DOHH2 (cell line): ENCODE data around the gene LRR1.
A peak's percentile ranks its signal among the peaks of the same experiment; 100 is the strongest.

Source experiments
- H3F3A ChIP-seq: fragments of 200-600 bp; sonication (generic), shearing (Covaris generic); 2 replicates; pipeline ENCODE4 v1.6.0; 2016; ENCODE audit warnings: antibody characterized with exemption, mild to moderate bottlenecking; ENCODE audit not compliant: control insufficient read depth, insufficient read depth
- H3K27ac ChIP-seq: fragments of 200-600 bp; sonication (generic); 2 replicates; pipeline ENCODE4 v1.5.1; 2014; ENCODE audit warnings: low read depth, mild to moderate bottlenecking, low read length, moderate library complexity
- H3K27me3 ChIP-seq: fragments of 200-600 bp; sonication (generic); 2 replicates; pipeline ENCODE4 v1.6.1; 2014; ENCODE audit warnings: mild to moderate bottlenecking, low read length, mixed read lengths; ENCODE audit not compliant: control insufficient read depth
- H3K36me3 ChIP-seq: fragments of 200-600 bp; sonication (generic); 2 replicates; pipeline ENCODE4 v1.6.1; 2014; ENCODE audit warnings: mild to moderate bottlenecking, low read length, moderate library complexity, mixed read lengths; ENCODE audit not compliant: control insufficient read depth
- H3K4me1 ChIP-seq: fragments of 200-600 bp; sonication (generic); 2 replicates; pipeline ENCODE4 v1.6.1; 2014; ENCODE audit warnings: mild to moderate bottlenecking, low read length, mixed read lengths; ENCODE audit not compliant: control insufficient read depth
- H3K4me2 ChIP-seq: fragments of 200-600 bp; sonication (generic); 2 replicates; pipeline ENCODE4 v1.6.0; 2014; ENCODE audit warnings: mild to moderate bottlenecking, low read length, moderate library complexity
- H3K4me3 ChIP-seq: fragments of 200-600 bp; sonication (generic); 2 replicates; pipeline ENCODE4 v1.5.1; 2014; ENCODE audit warnings: mild to moderate bottlenecking, low read length, mixed read lengths
- H3K79me2 ChIP-seq: fragments of 200-600 bp; sonication (generic); 2 replicates; pipeline ENCODE4 v1.6.1; 2014; ENCODE audit warnings: mild to moderate bottlenecking, low read length, mixed read lengths; ENCODE audit not compliant: control insufficient read depth
- H3K9me2 ChIP-seq: fragments of 200-600 bp; sonication (generic); replicated peaks from 2 replicates; pipeline ENCODE4 v1.6.1; 2014; ENCODE audit warnings: mild to moderate bottlenecking, low read length, mixed read lengths; ENCODE audit not compliant: control insufficient read depth
- H3K9me3 ChIP-seq: fragments of 200-600 bp; sonication (generic); 2 replicates; pipeline ENCODE4 v1.6.1; 2014; ENCODE audit warnings: antibody characterized with exemption, low read length, mixed read lengths; ENCODE audit not compliant: control insufficient read depth, insufficient read depth
- H4K20me1 ChIP-seq: fragments of 200-600 bp; sonication (generic); 2 replicates; pipeline ENCODE4 v1.6.0; 2014; ENCODE audit warnings: low read depth, mild to moderate bottlenecking, antibody characterized with exemption, low read length, moderate library complexity; ENCODE audit not compliant: control insufficient read depth, insufficient read depth
- EZH2phosphoT487 ChIP-seq: fragments of 200-600 bp; sonication (generic); IDR thresholded peaks from 2 replicates; pipeline ENCODE4 v1.6.1; 2017; ENCODE audit warnings: borderline replicate concordance, mild to moderate bottlenecking, antibody characterized with exemption, low read length, moderate library complexity, mixed read lengths
- TF ChIP-seq, protein P1 (sequence below): fragments of 200-600 bp; sonication (generic); IDR thresholded peaks from one replicate; pipeline ENCODE4 v1.5.1; 2014; ENCODE audit warnings: antibody characterized with exemption, mild to moderate bottlenecking, low read depth, low read length; ENCODE audit not compliant: poor library complexity, severe bottlenecking

The LRR1 gene

DNA sequence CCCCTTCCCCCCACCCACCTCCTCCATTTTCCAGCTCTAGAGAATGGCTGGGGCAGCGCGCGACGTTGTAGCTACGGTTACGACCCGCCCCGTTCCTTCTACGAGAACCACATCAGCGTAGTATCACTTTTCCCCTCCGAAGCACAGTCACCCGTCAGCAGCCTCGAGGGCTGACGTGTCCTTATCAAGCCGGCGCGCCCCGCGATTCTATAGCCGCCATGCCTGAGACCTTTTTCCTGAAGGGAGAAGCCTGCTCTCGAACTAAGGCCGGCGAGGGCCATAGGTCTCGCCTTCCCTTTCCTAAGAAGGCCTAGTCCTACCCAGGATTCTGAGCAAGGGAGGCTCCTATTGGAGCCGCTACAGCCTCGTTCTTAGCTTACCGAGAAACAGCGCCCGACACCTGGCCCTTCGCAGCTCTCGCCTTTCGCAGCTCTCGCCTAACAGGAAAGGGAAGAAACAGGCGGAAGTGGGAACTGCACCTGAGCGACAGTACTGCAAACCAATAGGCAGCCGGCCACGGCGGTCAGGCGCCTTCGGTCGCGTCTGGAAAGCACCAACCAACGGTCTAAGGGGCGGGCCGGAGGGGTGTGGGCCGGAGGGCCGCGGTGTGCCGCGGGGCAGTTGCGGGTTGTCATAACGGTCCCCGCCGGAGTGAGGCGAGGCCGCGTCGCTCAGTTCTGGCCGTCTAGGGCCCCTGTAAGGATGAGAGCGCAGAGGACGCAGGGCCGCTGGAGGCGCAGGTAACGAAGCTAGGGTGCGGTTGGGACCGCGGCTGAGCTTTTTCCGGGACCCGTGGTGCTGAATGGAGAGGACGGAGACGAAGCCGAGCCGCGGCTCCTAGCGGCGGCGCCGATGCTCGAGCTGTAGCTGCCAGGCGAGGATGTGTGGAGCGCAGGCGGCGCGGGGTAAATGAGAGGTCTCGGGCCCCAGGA, 21.7 kb downstream of the LRR1 start, which contains the start of the genes MGAT2 and RPL36AL:
Gene MGAT2, plus strand, starts transcription at position 618 of the 932 bp plus-strand sequence. CDS start 470 bp downstream, outside the sequence.
Gene RPL36AL, minus strand, starts transcription at position 445 of the 932 bp plus-strand sequence. CDS start 1,522 bp downstream, outside the sequence.
- Histone ChIP-seq H3F3A (peaks cover 38% of the 10 kb centered on the region), H3K27me3 (no peaks in the 10 kb centered on the region), H3K27ac (peak within 1 kb of the TSS; percentile 86), H3K9me2 (no peaks in the 10 kb centered on the region), H3K4me1 (peaks cover 46% of the 10 kb centered on the region), H3K36me3 (peaks cover 89% of the 10 kb centered on the region), H3K79me2 (peaks cover 94% of the 10 kb centered on the region), H3K4me2 (peak within 1 kb of the TSS; percentile 85), H4K20me1 (peaks cover 31% of the 10 kb centered on the region; the same call in 1 of the 2 replicates), H3K9me3 (no peaks in the 10 kb centered on the region), H3K4me3 (peak within 1 kb of the TSS; percentile 94)
- no peak for TF ChIP-seq EZH2phosphoT487
- TF ChIP-seq, protein P1, sequence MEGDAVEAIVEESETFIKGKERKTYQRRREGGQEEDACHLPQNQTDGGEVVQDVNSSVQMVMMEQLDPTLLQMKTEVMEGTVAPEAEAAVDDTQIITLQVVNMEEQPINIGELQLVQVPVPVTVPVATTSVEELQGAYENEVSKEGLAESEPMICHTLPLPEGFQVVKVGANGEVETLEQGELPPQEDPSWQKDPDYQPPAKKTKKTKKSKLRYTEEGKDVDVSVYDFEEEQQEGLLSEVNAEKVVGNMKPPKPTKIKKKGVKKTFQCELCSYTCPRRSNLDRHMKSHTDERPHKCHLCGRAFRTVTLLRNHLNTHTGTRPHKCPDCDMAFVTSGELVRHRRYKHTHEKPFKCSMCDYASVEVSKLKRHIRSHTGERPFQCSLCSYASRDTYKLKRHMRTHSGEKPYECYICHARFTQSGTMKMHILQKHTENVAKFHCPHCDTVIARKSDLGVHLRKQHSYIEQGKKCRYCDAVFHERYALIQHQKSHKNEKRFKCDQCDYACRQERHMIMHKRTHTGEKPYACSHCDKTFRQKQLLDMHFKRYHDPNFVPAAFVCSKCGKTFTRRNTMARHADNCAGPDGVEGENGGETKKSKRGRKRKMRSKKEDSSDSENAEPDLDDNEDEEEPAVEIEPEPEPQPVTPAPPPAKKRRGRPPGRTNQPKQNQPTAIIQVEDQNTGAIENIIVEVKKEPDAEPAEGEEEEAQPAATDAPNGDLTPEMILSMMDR: no peak

DNA sequence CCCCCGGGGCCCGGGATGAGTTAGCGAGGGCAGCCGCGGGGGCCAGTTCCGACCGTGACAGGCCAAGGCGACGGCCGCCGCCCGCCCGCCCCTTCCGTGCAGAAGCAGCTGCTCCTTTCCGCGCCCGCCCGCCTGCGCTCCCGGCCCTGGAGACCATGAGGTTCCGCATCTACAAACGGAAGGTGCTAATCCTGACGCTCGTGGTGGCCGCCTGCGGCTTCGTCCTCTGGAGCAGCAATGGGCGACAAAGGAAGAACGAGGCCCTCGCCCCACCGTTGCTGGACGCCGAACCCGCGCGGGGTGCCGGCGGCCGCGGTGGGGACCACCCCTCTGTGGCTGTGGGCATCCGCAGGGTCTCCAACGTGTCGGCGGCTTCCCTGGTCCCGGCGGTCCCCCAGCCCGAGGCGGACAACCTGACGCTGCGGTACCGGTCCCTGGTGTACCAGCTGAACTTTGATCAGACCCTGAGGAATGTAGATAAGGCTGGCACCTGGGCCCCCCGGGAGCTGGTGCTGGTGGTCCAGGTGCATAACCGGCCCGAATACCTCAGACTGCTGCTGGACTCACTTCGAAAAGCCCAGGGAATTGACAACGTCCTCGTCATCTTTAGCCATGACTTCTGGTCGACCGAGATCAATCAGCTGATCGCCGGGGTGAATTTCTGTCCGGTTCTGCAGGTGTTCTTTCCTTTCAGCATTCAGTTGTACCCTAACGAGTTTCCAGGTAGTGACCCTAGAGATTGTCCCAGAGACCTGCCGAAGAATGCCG, 22.6 kb downstream of the LRR1 start:
- Histone ChIP-seq H3K4me1 (peaks cover 49% of the 10 kb centered on the region), H3K4me2 (peak overlapping the region; percentile 85), H3K36me3 (peaks cover 88% of the 10 kb centered on the region), H3K4me3 (peak overlapping the region; percentile 94), H3K27me3 (no peaks in the 10 kb centered on the region), H3K9me3 (no peaks in the 10 kb centered on the region), H3K27ac (peak overlapping the region; percentile 86), H4K20me1 (peaks cover 34% of the 10 kb centered on the region; the same call in 1 of the 2 replicates), H3K9me2 (no peaks in the 10 kb centered on the region), H3F3A (peaks cover 36% of the 10 kb centered on the region), H3K79me2 (peaks cover 97% of the 10 kb centered on the region)
- no peak for TF ChIP-seq EZH2phosphoT487
- TF ChIP-seq, protein P1: no peak

DNA sequence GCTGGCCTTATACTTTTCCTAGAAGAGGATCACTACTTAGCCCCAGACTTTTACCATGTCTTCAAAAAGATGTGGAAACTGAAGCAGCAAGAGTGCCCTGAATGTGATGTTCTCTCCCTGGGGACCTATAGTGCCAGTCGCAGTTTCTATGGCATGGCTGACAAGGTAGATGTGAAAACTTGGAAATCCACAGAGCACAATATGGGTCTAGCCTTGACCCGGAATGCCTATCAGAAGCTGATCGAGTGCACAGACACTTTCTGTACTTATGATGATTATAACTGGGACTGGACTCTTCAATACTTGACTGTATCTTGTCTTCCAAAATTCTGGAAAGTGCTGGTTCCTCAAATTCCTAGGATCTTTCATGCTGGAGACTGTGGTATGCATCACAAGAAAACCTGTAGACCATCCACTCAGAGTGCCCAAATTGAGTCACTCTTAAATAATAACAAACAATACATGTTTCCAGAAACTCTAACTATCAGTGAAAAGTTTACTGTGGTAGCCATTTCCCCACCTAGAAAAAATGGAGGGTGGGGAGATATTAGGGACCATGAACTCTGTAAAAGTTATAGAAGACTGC, 23.4 kb downstream of the LRR1 start:
- H3K79me2 ChIP-seq: peaks cover 99% of the 10 kb centered on the region
- H3K27me3 ChIP-seq: no peaks in the 10 kb centered on the region
- peaks cover 33% of the 10 kb centered on the region; the same call in 1 of the 2 replicates for H4K20me1 ChIP-seq
- H3K9me3 ChIP-seq: no peaks in the 10 kb centered on the region
- TF ChIP-seq EZH2phosphoT487: no peak
- TF ChIP-seq, protein P1: no peak
- no peak overlapping the region; the same call in 1 of the 2 replicates for H3K27ac ChIP-seq
- H3K9me2 ChIP-seq: no peaks in the 10 kb centered on the region
- peaks cover 47% of the 10 kb centered on the region for H3K4me1 ChIP-seq
- peak overlapping the region; percentile 94 for H3K4me3 ChIP-seq
- peak overlapping the region; percentile 85 for H3K4me2 ChIP-seq
- H3K36me3 ChIP-seq: peaks cover 87% of the 10 kb centered on the region
- peaks cover 33% of the 10 kb centered on the region for H3F3A ChIP-seq
